HepG2 (cell line): ENCODE results near the gene COL13A1. TPM values are rescaled to one million over a fixed set of nuclear protein-coding genes. Genes with fewer than 3 reads are reported as not detected.

Experiments used
- ATAC-seq: fragments of 200-7000 bp; cut with Tn5 transposase; 3 replicates; pipeline ENCODE4 v1.9.1; 2020; ENCODE audit warnings: mild to moderate bottlenecking, moderate library complexity
- BruUV-seq: library from RNA; stranded (reverse); fragments of 400-500 nt; replicated peaks from 2 replicates; lab custom pipeline; 2021; lab: Mats Ljungman, UMichigan
- CTCF ChIA-PET: fragments of 300-600 bp; formaldehyde crosslinking; extraction: SDS; loops from one replicate; lab custom pipeline; 2021; ENCODE audit warnings: low total read pairs, inconsistent platforms, low intra/inter-chr PET ratio; lab: Yijun Ruan, JAX
- POLR2A ChIA-PET: fragments of 350-600 bp; sonication (Branson Sonifier 250); formaldehyde crosslinking; loops from one replicate; lab custom pipeline; 2020; ENCODE audit warnings: antibody characterized with exemption, inconsistent platforms; lab: Yijun Ruan, JAX
- DNase-seq: peaks from one replicate; pipeline ENCODE4 v3.0.0-alpha.2; 2015; ENCODE audit warnings: low spot score
- FAIRE-seq: peaks from 3 replicates; lab custom pipeline; 2011; peaks lifted over from hg19 to GRCh38; lab: Jason Lieb, UNC
- H2AFZ ChIP-seq: one replicate; pipeline ENCODE4 v1.6.1; 2011; ENCODE audit warnings: low read length, inconsistent platforms
- H3K27ac ChIP-seq: fragments of 300-600 bp; 3 replicates; pipeline ENCODE4 v1.8.0; 2011; ENCODE audit warnings: mixed run types, mild to moderate bottlenecking, mixed read lengths, low read length, inconsistent platforms; ENCODE audit not compliant: insufficient read depth; ENCODE audit errors: extremely low read length
- H3K27me3 ChIP-seq, 2 experiments: fragments of 200-600 bp in 1 of 2; 2 replicates in 1 of 2; 3 replicates in 1 of 2; pipeline versions ENCODE4 v1.6.0 to v1.8.0; 2011; ENCODE audit warnings: low read length in 2 of 2, mild to moderate bottlenecking in 2 of 2, moderate library complexity in 2 of 2, inconsistent platforms in 1 of 2; ENCODE audit not compliant: insufficient read depth in 2 of 2, control insufficient read depth in 1 of 2
- H3K36me3 ChIP-seq, 2 experiments: fragments of 200-600 bp in 1 of 2; replicated peaks in 1 of 2; 2 replicates in 1 of 2; 3 replicates in 1 of 2; pipeline versions ENCODE4 v1.5.1 to v1.8.0; 2011; ENCODE audit warnings: low read length in 2 of 2, inconsistent platforms in 1 of 2; ENCODE audit not compliant: insufficient read depth in 2 of 2, control insufficient read depth in 1 of 2
- H3K4me1 ChIP-seq: 2 replicates; pipeline ENCODE4 v1.5.1; 2012; ENCODE audit warnings: low read length, inconsistent platforms; ENCODE audit not compliant: insufficient read depth
- H3K4me2 ChIP-seq: 2 replicates; pipeline ENCODE4 v1.6.0; 2011; ENCODE audit warnings: low read depth, low read length, inconsistent platforms
- H3K4me3 ChIP-seq, 3 experiments: fragments of 200-600 bp in 1 of 3; sonication (generic), shearing (Covaris generic) in 1 of 3; replicated peaks in 1 of 3; 2 replicates each; pipeline ENCODE4 v1.5.1; 2011 to 2016; ENCODE audit warnings: low read length in 3 of 3, inconsistent platforms in 2 of 3, low read depth in 2 of 3, mild to moderate bottlenecking in 2 of 3, control low read depth in 1 of 3, mixed read lengths in 1 of 3; ENCODE audit not compliant: insufficient read depth in 1 of 3
- H3K79me2 ChIP-seq: one replicate; pipeline ENCODE4 v1.6.1; 2011; ENCODE audit warnings: low read length, inconsistent platforms; ENCODE audit not compliant: insufficient read depth
- H3K9ac ChIP-seq: 2 replicates; pipeline ENCODE4 v1.6.0; 2011; ENCODE audit warnings: mild to moderate bottlenecking, low read depth, low read length, inconsistent platforms; ENCODE audit not compliant: insufficient read depth
- H3K9me3 ChIP-seq: 2 replicates; pipeline ENCODE4 v1.5.1; 2012; ENCODE audit warnings: mild to moderate bottlenecking, low read length
- H4K20me1 ChIP-seq: 2 replicates; pipeline ENCODE4 v1.6.0; 2011; ENCODE audit warnings: inconsistent platforms, mild to moderate bottlenecking, low read length, moderate library complexity; ENCODE audit not compliant: insufficient read depth
- DPF2 ChIP-seq: sonication (generic); formaldehyde crosslinking; IDR thresholded peaks from 2 replicates; pipeline ENCODE4 v1.4.0; 2020; ENCODE audit warnings: mild to moderate bottlenecking, low read depth, missing genetic modification reagents, borderline replicate concordance
- NFATC3 ChIP-seq: sonication (generic); formaldehyde crosslinking; IDR thresholded peaks from 2 replicates; pipeline ENCODE4 v1.5.1; 2020; ENCODE audit warnings: mild to moderate bottlenecking, missing genetic modification reagents
- NRL ChIP-seq: sonication (generic); formaldehyde crosslinking; IDR thresholded peaks from 2 replicates; pipeline ENCODE4 v1.5.0; 2020; ENCODE audit warnings: missing genetic modification reagents, mild to moderate bottlenecking, moderate library complexity, borderline replicate concordance
- RELA ChIP-seq: sonication (generic); formaldehyde crosslinking; IDR thresholded peaks from 2 replicates; pipeline ENCODE4 v1.4.0; 2020; ENCODE audit warnings: missing genetic modification reagents
- RFX1 ChIP-seq: fragments of 450-650 bp; IDR thresholded peaks from 2 replicates; pipeline ENCODE4 v1.6.1; 2017
- TBL1XR1 ChIP-seq: fragments of 150-350 bp; IDR thresholded peaks from 2 replicates; pipeline ENCODE4 v1.6.1; 2014; ENCODE audit warnings: borderline replicate concordance, low read length; ENCODE audit not compliant: partially characterized antibody
- ZBTB37 ChIP-seq: sonication (generic); formaldehyde crosslinking; IDR thresholded peaks from 2 replicates; pipeline ENCODE4 v1.4.0; 2020; ENCODE audit warnings: mild to moderate bottlenecking, missing genetic modification reagents
- ZNF382 ChIP-seq: sonication (generic); formaldehyde crosslinking; IDR thresholded peaks from 2 replicates; pipeline ENCODE4 v1.5.0; 2020; ENCODE audit warnings: missing genetic modification reagents, mild to moderate bottlenecking, borderline replicate concordance
- ZNF431 ChIP-seq: sonication (generic); formaldehyde crosslinking; IDR thresholded peaks from 2 replicates; pipeline ENCODE4 v1.9.0; 2022; ENCODE audit warnings: missing genetic modification reagents, low read depth, mild to moderate bottlenecking, borderline replicate concordance
- ZNF792 ChIP-seq: IDR thresholded peaks from 2 replicates; pipeline ENCODE4 v1.6.1; 2016
- WGBS: methylation state at CpG from one replicate; pipeline ENCODE4 v1.1.6; 2017; ENCODE audit warnings: low lambda C conversion rate; 5-methylcytosine and 5-hydroxymethylcytosine counted together
- in situ Hi-C: cut with HindIII; loops from 2 replicates; pipeline ENCODE4 v1.10.0; 2017; ENCODE audit warnings: low pct_unique_long_range_greater_than_20kb; ENCODE audit not compliant: extremely low pct_ligation_motif_present
- intact Hi-C: fragments of 100-400 bp; cut with micrococcal nuclease; formaldehyde crosslinking; loops from one replicate; pipeline ENCODE4 v1.10.0; 2022; ENCODE audit not compliant: unreplicated experiment
- polyA plus RNA-seq, 8 experiments: library from polyadenylated mRNA; depleted of rRNA in 3 of 8; stranded (reverse) in 7 of 8; unstranded in 1 of 8; fragments of >200 nt; fragmentation: Illumina TruSeq in 4 of 8; extraction: Trizol in 4 of 8; gene quantifications; 2 replicates each; pipeline versions ENCODE4 v1.2.1 to v1.2.3, GENCODE V29; 2011 to 2016; ENCODE audit warnings: low read depth in 4 of 8, missing spikeins in 1 of 8, mixed read lengths in 1 of 8; ENCODE audit not compliant: insufficient read depth in 1 of 8
- total RNA-seq, 5 experiments: library from RNA; depleted of rRNA; stranded (reverse); fragments of >200 nt; fragmentation: Illumina TruSeq; extraction: Trizol; gene quantifications; 2 replicates each; pipeline ENCODE4 v1.2.3, GENCODE V29; 2016; ENCODE audit warnings: low read depth in 1 of 5
- TF ChIP-seq, protein P1 (sequence below): sonication (generic); formaldehyde crosslinking; IDR thresholded peaks from 2 replicates; pipeline ENCODE4 v1.4.0; 2020; ENCODE audit warnings: mild to moderate bottlenecking, low read depth, missing genetic modification reagents
- TF ChIP-seq, protein P2 (sequence below): sonication (generic); formaldehyde crosslinking; conservative IDR thresholded peaks from 2 replicates; pipeline ENCODE4 v1.4.0; 2020; ENCODE audit warnings: missing genetic modification reagents
- TF ChIP-seq, protein P3 (sequence below): sonication (generic); formaldehyde crosslinking; IDR thresholded peaks from 2 replicates; pipeline ENCODE4 v1.5.0; 2020; ENCODE audit warnings: mild to moderate bottlenecking, low read depth, missing genetic modification reagents, borderline replicate concordance
- TF ChIP-seq, protein P4 (sequence below): sonication (generic); formaldehyde crosslinking; conservative IDR thresholded peaks from 2 replicates; pipeline ENCODE4 v1.4.0; 2020; ENCODE audit warnings: missing genetic modification reagents

The COL13A1 gene
- total and polyA plus RNA-seq, 2 of the 13 experiments (the other 11 are each of a cell fraction or from before 2014, with no cell fraction given), result 0.07 TPM; not detected in 1

DNA sequence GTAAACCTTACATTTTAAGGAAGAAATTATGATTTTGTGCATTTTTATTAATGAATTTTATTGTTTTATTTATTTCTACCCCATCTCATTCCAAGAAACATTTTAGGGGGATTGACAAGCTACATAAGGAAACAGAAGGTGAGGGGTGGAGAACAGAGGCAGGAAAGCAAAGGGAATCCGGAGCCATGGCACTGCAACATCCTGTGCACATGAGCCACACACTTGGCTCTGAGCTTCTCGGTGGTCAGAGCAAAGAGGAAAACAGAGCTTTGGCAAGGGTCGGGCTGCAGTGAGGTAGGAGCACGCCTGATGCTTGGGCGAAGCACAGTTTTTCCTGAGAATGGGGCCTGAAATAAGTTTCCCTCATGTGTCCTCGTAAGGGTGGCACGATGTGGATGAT is 68.9 kb downstream of the COL13A1 start (continued):
- TF ChIP-seq, protein P1, sequence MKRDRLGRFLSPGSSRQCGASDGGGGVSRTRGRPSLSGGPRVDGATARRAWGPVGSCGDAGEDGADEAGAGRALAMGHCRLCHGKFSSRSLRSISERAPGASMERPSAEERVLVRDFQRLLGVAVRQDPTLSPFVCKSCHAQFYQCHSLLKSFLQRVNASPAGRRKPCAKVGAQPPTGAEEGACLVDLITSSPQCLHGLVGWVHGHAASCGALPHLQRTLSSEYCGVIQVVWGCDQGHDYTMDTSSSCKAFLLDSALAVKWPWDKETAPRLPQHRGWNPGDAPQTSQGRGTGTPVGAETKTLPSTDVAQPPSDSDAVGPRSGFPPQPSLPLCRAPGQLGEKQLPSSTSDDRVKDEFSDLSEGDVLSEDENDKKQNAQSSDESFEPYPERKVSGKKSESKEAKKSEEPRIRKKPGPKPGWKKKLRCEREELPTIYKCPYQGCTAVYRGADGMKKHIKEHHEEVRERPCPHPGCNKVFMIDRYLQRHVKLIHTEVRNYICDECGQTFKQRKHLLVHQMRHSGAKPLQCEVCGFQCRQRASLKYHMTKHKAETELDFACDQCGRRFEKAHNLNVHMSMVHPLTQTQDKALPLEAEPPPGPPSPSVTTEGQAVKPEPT (CRISPR knock-in tag), result no peak

- Histone ChIP-seq H3K9me3 (no peaks in the 10 kb centered on the region), H3K27ac (no peak overlapping the region), H3K36me3 (no peaks in the 10 kb centered on the region), H3K4me2 (no peak overlapping the region), H3K79me2 (no peaks in the 10 kb centered on the region), H3K4me3 (no peak overlapping the region), H3K4me1 (no peaks in the 10 kb centered on the region), H4K20me1 (no peaks in the 10 kb centered on the region), H3K9ac (no peak overlapping the region), H2AFZ (no peak overlapping the region), H3K27me3 (peaks cover 1 to 72% of the 10 kb centered on the region in 2 experiments; a peak in 3 of 5 replicates)
- FAIRE-seq (no peak), ATAC-seq (no peak), DNase-seq (no peak)
- ChIA-PET POLR2A (no interaction called here), CTCF (no interaction called here)
- no TSS peak for BruUV-seq
- intact Hi-C loops (no loop called here), in situ Hi-C loops (no loop called here)
- WGBS, result 25% methylated on average over 7 of the region's 9 CpGs
- TF ChIP-seq, protein P2, sequence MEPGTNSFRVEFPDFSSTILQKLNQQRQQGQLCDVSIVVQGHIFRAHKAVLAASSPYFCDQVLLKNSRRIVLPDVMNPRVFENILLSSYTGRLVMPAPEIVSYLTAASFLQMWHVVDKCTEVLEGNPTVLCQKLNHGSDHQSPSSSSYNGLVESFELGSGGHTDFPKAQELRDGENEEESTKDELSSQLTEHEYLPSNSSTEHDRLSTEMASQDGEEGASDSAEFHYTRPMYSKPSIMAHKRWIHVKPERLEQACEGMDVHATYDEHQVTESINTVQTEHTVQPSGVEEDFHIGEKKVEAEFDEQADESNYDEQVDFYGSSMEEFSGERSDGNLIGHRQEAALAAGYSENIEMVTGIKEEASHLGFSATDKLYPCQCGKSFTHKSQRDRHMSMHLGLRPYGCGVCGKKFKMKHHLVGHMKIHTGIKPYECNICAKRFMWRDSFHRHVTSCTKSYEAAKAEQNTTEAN (CRISPR knock-in tag), result no peak
- TF ChIP-seq ZNF382 (CRISPR knock-in tag), result no peak
- no peak for TF ChIP-seq ZBTB37
- TF ChIP-seq RFX1, result no peak
- no peak for TF ChIP-seq NRL (CRISPR knock-in tag)
- no peak for TF ChIP-seq NFATC3 (CRISPR knock-in tag)
- TF ChIP-seq, protein P3, sequence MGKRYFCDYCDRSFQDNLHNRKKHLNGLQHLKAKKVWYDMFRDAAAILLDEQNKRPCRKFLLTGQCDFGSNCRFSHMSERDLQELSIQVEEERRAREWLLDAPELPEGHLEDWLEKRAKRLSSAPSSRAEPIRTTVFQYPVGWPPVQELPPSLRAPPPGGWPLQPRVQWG (CRISPR knock-in tag), result no peak
- TF ChIP-seq TBL1XR1, result no peak
- no peak for TF ChIP-seq RELA
- TF ChIP-seq ZNF431, result no peak
- no peak for TF ChIP-seq ZNF792 (CRISPR knock-in tag)
- no peak for TF ChIP-seq DPF2 (CRISPR knock-in tag)
- TF ChIP-seq, protein P4, sequence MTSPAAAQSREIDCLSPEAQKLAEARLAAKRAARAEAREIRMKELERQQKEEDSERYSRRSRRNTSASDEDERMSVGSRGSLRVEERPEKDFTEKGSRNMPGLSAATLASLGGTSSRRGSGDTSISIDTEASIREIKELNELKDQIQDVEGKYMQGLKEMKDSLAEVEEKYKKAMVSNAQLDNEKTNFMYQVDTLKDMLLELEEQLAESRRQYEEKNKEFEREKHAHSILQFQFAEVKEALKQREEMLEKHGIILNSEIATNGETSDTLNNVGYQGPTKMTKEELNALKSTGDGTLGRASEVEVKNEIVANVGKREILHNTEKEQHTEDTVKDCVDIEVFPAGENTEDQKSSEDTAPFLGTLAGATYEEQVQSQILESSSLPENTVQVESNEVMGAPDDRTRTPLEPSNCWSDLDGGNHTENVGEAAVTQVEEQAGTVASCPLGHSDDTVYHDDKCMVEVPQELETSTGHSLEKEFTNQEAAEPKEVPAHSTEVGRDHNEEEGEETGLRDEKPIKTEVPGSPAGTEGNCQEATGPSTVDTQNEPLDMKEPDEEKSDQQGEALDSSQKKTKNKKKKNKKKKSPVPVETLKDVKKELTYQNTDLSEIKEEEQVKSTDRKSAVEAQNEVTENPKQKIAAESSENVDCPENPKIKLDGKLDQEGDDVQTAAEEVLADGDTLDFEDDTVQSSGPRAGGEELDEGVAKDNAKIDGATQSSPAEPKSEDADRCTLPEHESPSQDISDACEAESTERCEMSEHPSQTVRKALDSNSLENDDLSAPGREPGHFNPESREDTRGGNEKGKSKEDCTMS (CRISPR knock-in tag), result no peak
These were observed 69.4 kb downstream of the COL13A1 start for GRCh38 chr10:69871074-69871473.
